Left colon (tissue), 2 donors: ENCODE data around the gene SMPD4. TPM values are rescaled to one million over a fixed set of nuclear protein-coding genes. Genes with fewer than 3 reads are reported as not detected.
"Not testable (repeated sequence)": the region's sequence is repeated elsewhere in the genome, so short reads cannot be mapped to it uniquely, and the experiment has no call there.

Experiments
- ATAC-seq: fragments of 200-7000 bp; cut with Tn5 transposase; one replicate; pipeline ENCODE4 v1.9.1; 2020; ENCODE audit warnings: mild to moderate bottlenecking, moderate library complexity
- DNase-seq, 2 donors: peaks; one replicate each; pipeline ENCODE4 v3.0.0-alpha.2; 2020
- intact Hi-C, 2 donors: fragments of 100-400 bp; cut with DNase I in 1 of 2; cut with micrococcal nuclease in 1 of 2; formaldehyde crosslinking; loops; one replicate each; pipeline versions ENCODE4 v1.11.2 to v1.14.0; 2022; cut with DNase I, micrococcal nuclease
- total RNA-seq, 2 donors: library from RNA; stranded (reverse); fragmentation: NEBNext Ultra II Directional; extraction: Animal tissue kit (Norgen Biotek cat#: 25700); gene quantifications; one replicate each; pipeline ENCODE4 v1.2.1, GENCODE V29; 2021
- donor health status: DM: no; HTN: no; CAD: no.
- donor health status: DM: yes; HTN: yes; CAD: no.

The SMPD4 gene
- total RNA-seq, 2 donors from 2014 or later, result 30.2 to 41.3 TPM

- intact Hi-C loops, ATAC-seq, DNase-seq: not testable (repeated sequence)
Observed at GRCh38 chr2:130128464-130128863, 52.9 kb downstream of the SMPD4 start.

- DNase-seq, intact Hi-C loops, ATAC-seq: not testable (repeated sequence)
Observed at GRCh38 chr2:130127726-130128125, 53.7 kb downstream of the SMPD4 start.

- ATAC-seq, DNase-seq, intact Hi-C loops: not testable (repeated sequence)
Observed at GRCh38 chr2:130120924-130121323, 60.5 kb downstream of the SMPD4 start.

GRCh38 chr2:130102597-130103363, 78.6 kb downstream of the SMPD4 start:
- intact Hi-C loops, ATAC-seq, DNase-seq: not testable (repeated sequence)

Other genes starting within 250 kb of the SMPD4 start
- gene RAB6C, start 201.9 kb downstream of the SMPD4 start, total RNA-seq, result under 1 TPM in 1 of 2 donors, not detected in 1; 0.15 TPM
- not detected for gene POTEF, start 52.4 kb downstream of the SMPD4 start, total RNA-seq
- under 1 TPM; 0.49 to 0.73 TPM for gene CCDC74B, start 36.5 kb downstream of the SMPD4 start, total RNA-seq
- gene MZT2B, start 660 bp upstream of the SMPD4 start, total RNA-seq, result 100 to 1,000 TPM; 214 to 244 TPM
- not detected for gene TUBA3E, start 16.8 kb upstream of the SMPD4 start, total RNA-seq
- 10 to 100 TPM; 60.7 to 74.8 TPM for gene IMP4, start 161.3 kb upstream of the SMPD4 start, total RNA-seq
- 100 to 1,000 TPM; 112 to 168 TPM for gene PTPN18, start 174.5 kb upstream of the SMPD4 start, total RNA-seq